ENCODE data around the gene GLT8D2.
A peak's percentile ranks its signal among the peaks of the same experiment; 100 is the strongest.
"Not testable (repeated sequence)": the region's sequence is repeated elsewhere in the genome, so short reads cannot be mapped to it uniquely, and the experiment has no call there.

Gene GLT8D2

GRCh38 chr12:104050436-104050835 lies 449 bp upstream of the GLT8D2 start:
- DNase-seq (ENCODE audit: low spot score), result no peak

GRCh38 chr12:104049278-104049902 lies 597 bp downstream of the GLT8D2 start:
- DNase-seq (ENCODE audit: low spot score), result no peak

GRCh38 chr12:104048811-104049210 lies 1.2 kb downstream of the GLT8D2 start:
- DNase-seq (ENCODE audit: low spot score), result no peak

GRCh38 chr12:104048162-104048561 lies 1.8 kb downstream of the GLT8D2 start:
- no peak for DNase-seq (ENCODE audit: low spot score)

- DNase-seq (ENCODE audit: low spot score), result no peak
These were observed 3.7 kb downstream of the GLT8D2 start for GRCh38 chr12:104046306-104046705.

GRCh38 chr12:104044158-104044557 lies 5.8 kb downstream of the GLT8D2 start:
- no peak for DNase-seq (ENCODE audit: low spot score)

- DNase-seq (ENCODE audit: low spot score), result no peak
These were observed 7.4 kb downstream of the GLT8D2 start for GRCh38 chr12:104042580-104042979.

- not testable (repeated sequence) for DNase-seq (ENCODE audit: low spot score)
These were observed 10.2 kb downstream of the GLT8D2 start for GRCh38 chr12:104039769-104040168.

- DNase-seq (ENCODE audit: low spot score), result not testable (repeated sequence)
These were observed 13.8 kb downstream of the GLT8D2 start for GRCh38 chr12:104036143-104036542.

GRCh38 chr12:104030596-104030995 lies 19.4 kb downstream of the GLT8D2 start:
- DNase-seq (ENCODE audit: low spot score), result not testable (repeated sequence)

- no peak for DNase-seq (ENCODE audit: low spot score)
These were observed 23.0 kb downstream of the GLT8D2 start for GRCh38 chr12:104026841-104027599.

- DNase-seq (ENCODE audit: low spot score), result no peak
These were observed 24.2 kb downstream of the GLT8D2 start for GRCh38 chr12:104025771-104026170.

GRCh38 chr12:104024348-104024747 lies 25.6 kb downstream of the GLT8D2 start:
- no peak for DNase-seq (ENCODE audit: low spot score)

GRCh38 chr12:104023710-104024109 lies 26.3 kb downstream of the GLT8D2 start:
- no peak for DNase-seq (ENCODE audit: low spot score)

- DNase-seq (ENCODE audit: low spot score), result no peak
These were observed 27.2 kb downstream of the GLT8D2 start for GRCh38 chr12:104022786-104023185.

GRCh38 chr12:104021862-104022261 lies 28.1 kb downstream of the GLT8D2 start:
- not testable (repeated sequence) for DNase-seq (ENCODE audit: low spot score)

- DNase-seq (ENCODE audit: low spot score), result no peak
These were observed 37.7 kb downstream of the GLT8D2 start for GRCh38 chr12:104012331-104012730.

GRCh38 chr12:104011253-104011652 lies 38.7 kb downstream of the GLT8D2 start:
- DNase-seq (ENCODE audit: low spot score), result no peak

- DNase-seq (ENCODE audit: low spot score), result no peak
These were observed 39.3 kb downstream of the GLT8D2 start for GRCh38 chr12:104010606-104011169.

GRCh38 chr12:104010121-104010520 lies 39.9 kb downstream of the GLT8D2 start:
- no peak for DNase-seq (ENCODE audit: low spot score)

GRCh38 chr12:104006929-104007328 lies 43.1 kb downstream of the GLT8D2 start:
- DNase-seq (ENCODE audit: low spot score), result peak; percentile 11

- no peak for DNase-seq (ENCODE audit: low spot score)
These were observed 46.4 kb downstream of the GLT8D2 start for GRCh38 chr12:104003596-104003995.

GRCh38 chr12:104002686-104003085 lies 47.3 kb downstream of the GLT8D2 start:
- no peak for DNase-seq (ENCODE audit: low spot score)
